ENCODE data around the gene VWF.

- no peak for TF ChIP-seq EZH2phosphoT487 (IDR thresholded peaks at IDR 0.05; ENCODE audit: borderline replicate concordance, low read length)
- TF ChIP-seq EZH2 (IDR thresholded peaks at IDR 0.05; ENCODE audit: low read length, unreplicated experiment): no peak
Observed at GRCh38 chr12:6053541-6053940, 70.9 kb downstream of the VWF start.

All from PC-3 (cell line).